PFSK-1 (cell line): ENCODE data around the gene PPP2R2B.

Experiments used
- FOXP2 ChIP-seq: optimal IDR thresholded peaks from 2 replicates; pipeline ENCODE3; 2011; ENCODE audit warnings: borderline replicate concordance, control low read depth, inconsistent platforms; ENCODE audit not compliant: insufficient read depth; ENCODE audit errors: extremely low read length, extremely low read depth
- POLR2AphosphoS5 ChIP-seq: IDR thresholded peaks from 2 replicates; pipeline ENCODE4 v1.6.1; 2012; ENCODE audit warnings: low read depth, mild to moderate bottlenecking, control low read depth, low read length, moderate library complexity
- SIN3A ChIP-seq: IDR thresholded peaks from 2 replicates; pipeline ENCODE4 v1.6.1; 2012; ENCODE audit warnings: mild to moderate bottlenecking, low read length, moderate library complexity, borderline replicate concordance; ENCODE audit not compliant: insufficient read depth
- TAF1 ChIP-seq: IDR thresholded peaks from 2 replicates; pipeline ENCODE4 v1.6.1; 2012; ENCODE audit warnings: low read length, control low read depth, borderline replicate concordance; ENCODE audit not compliant: insufficient read depth
- TF ChIP-seq, protein P1 (sequence below), 2 experiments: IDR thresholded peaks; 2 replicates each; pipeline versions ENCODE4 v1.6.1 to v1.8.0; 2011 to 2012; ENCODE audit warnings: low read depth in 2 of 2, low read length in 2 of 2, control low read depth in 1 of 2, inconsistent platforms in 1 of 2, mild to moderate bottlenecking in 1 of 2, moderate library complexity in 1 of 2; ENCODE audit not compliant: insufficient read depth in 1 of 2

Gene PPP2R2B

DNA sequence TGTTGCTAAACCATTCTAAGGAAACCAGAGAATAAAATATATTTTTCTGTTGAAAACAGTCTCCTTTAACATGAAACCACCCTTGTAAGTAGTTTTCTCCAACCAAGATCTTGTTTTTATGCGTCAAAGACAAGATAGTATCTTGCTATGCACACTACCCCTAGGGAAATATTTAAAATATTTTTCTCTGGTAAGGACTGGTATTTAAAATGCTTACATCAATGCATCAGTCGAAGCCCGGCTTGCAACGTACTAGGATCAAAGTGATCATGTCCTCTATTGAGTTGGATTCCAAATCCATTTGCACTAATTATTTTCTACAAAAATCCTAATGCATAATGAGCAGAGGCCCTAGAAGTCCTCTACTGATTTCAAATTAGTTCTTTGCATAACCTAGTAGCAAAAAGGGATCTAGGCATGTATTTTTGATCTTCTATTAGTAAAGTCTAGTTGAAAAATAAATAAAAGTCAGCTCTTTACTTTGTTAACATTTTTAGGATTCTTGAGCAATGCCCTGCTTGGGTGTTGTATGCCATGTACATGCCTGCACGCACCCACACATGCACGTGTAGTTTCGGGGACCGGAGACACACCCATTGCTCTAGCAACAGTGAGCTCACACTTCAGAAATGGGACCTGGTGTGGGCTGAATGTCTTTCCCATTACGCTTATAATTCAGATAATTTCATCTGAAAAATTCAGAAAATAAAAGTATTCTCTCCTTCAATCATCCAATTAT is 197.5 kb downstream of the PPP2R2B start:
- TF ChIP-seq SIN3A (no peak), TAF1 (no peak)
- TF ChIP-seq, protein P1, sequence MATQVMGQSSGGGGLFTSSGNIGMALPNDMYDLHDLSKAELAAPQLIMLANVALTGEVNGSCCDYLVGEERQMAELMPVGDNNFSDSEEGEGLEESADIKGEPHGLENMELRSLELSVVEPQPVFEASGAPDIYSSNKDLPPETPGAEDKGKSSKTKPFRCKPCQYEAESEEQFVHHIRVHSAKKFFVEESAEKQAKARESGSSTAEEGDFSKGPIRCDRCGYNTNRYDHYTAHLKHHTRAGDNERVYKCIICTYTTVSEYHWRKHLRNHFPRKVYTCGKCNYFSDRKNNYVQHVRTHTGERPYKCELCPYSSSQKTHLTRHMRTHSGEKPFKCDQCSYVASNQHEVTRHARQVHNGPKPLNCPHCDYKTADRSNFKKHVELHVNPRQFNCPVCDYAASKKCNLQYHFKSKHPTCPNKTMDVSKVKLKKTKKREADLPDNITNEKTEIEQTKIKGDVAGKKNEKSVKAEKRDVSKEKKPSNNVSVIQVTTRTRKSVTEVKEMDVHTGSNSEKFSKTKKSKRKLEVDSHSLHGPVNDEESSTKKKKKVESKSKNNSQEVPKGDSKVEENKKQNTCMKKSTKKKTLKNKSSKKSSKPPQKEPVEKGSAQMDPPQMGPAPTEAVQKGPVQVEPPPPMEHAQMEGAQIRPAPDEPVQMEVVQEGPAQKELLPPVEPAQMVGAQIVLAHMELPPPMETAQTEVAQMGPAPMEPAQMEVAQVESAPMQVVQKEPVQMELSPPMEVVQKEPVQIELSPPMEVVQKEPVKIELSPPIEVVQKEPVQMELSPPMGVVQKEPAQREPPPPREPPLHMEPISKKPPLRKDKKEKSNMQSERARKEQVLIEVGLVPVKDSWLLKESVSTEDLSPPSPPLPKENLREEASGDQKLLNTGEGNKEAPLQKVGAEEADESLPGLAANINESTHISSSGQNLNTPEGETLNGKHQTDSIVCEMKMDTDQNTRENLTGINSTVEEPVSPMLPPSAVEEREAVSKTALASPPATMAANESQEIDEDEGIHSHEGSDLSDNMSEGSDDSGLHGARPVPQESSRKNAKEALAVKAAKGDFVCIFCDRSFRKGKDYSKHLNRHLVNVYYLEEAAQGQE (IDR thresholded peaks at IDR 0.05; ENCODE audit: insufficient read depth in 1 of 2, low read depth in 2 of 2, low read length in 2 of 2), result no peak

DNA sequence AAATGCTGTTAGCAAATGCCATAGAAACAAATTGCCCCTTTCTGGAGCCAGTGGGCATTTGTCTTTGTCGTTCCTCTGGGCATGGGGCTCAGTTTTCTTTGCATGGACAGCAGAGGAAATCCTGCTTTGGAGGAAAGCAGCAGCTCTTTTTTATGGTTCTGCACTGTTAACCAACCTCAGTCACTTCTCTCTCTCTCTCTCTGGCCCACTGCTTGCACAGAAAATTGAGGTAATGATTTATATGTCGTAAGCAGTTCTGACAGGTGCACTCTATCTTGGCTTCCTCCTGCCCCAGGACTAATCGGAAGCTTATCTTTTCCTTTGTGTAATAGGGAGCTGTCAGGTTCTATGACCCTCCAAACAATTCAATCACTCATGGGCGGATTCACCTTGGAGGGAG is 202.9 kb downstream of the PPP2R2B start:
- no peak for TF ChIP-seq POLR2AphosphoS5
- no peak for TF ChIP-seq SIN3A
- TF ChIP-seq, protein P1 (IDR thresholded peaks at IDR 0.05; ENCODE audit: insufficient read depth in 1 of 2, low read depth in 2 of 2, low read length in 2 of 2), result no peak
- no peak for TF ChIP-seq TAF1
- TF ChIP-seq FOXP2, result no peak

DNA sequence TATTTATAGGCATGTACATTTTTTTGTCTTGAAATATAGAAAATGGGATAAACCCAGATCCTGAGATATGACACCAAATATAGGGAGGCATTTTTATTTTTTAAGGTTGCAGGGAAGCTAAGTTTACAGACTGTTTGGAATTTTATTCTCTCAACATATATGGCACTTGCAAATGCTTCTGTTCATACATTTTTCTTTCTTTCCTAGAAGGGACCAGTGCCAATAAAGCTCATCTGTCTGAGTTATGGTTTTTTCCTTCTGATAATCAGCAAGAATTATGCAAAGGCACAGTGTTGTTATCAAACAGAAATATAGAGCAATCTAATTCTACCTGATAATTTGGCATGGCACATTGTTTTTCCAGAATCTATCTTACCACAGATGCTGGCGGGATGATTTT is 205.7 kb downstream of the PPP2R2B start:
- TF ChIP-seq TAF1 (no peak), POLR2AphosphoS5 (no peak), SIN3A (no peak), FOXP2 (no peak)
- TF ChIP-seq, protein P1 (IDR thresholded peaks at IDR 0.05; ENCODE audit: insufficient read depth in 1 of 2, low read depth in 2 of 2, low read length in 2 of 2), result no peak

DNA sequence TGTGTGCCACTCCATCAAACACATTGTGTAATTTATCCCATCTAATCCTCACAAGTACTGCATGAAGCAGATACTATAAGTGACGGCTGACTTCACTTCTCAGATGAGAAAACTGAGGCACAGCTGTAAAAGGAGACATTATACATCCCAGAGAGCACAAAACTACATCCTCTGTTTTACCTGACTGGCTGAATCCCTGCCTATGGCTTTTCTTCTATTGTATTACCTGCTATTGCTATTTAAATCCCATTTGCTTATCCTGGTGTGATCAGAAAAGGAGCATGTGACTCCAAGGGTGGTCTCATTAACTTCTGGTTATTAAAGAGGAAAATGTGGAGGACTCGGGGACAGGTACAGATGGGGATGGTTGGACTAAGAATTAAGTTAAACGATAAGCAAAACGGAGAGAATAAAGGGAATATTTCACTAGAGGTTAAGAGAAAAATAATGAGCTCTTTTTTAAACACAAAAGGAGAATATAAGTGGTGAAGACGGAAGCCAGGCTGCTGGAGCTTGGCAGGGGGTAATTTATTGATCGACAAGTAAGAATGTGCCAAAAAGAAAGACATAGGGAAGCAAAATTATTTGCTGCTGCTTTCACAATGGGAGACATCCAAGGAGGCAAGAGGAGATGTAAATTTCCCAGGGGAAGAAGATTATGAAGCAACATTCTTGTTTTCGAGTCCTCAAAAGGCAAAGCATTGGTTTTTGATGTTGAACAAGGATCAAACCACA is 206.8 kb downstream of the PPP2R2B start:
- TF ChIP-seq FOXP2 (no peak), TAF1 (no peak), POLR2AphosphoS5 (no peak), SIN3A (no peak)
- TF ChIP-seq, protein P1 (IDR thresholded peaks at IDR 0.05; ENCODE audit: insufficient read depth in 1 of 2, low read depth in 2 of 2, low read length in 2 of 2), result no peak
